Mucosa of rectum (tissue), 2 donors: Measurements from ENCODE around the gene ME3.
A peak's percentile ranks its signal among the peaks of the same experiment; 100 is the strongest.

Experiments used
- H3K27ac ChIP-seq, 2 donors: one replicate each; pipeline ENCODE4 v1.7.0; 2013; ENCODE audit warnings: inconsistent platforms in 2 of 2, low read depth in 2 of 2, low read length in 2 of 2
- H3K27me3 ChIP-seq, 2 donors: one replicate each; pipeline ENCODE4 v1.7.0; 2013; ENCODE audit warnings: low read length in 2 of 2; ENCODE audit not compliant: control insufficient read depth in 2 of 2, insufficient read depth in 2 of 2
- H3K36me3 ChIP-seq, 2 donors: one replicate each; pipeline ENCODE4 v1.7.0; 2013; ENCODE audit warnings: low read length in 2 of 2; ENCODE audit not compliant: control insufficient read depth in 2 of 2, insufficient read depth in 2 of 2
- H3K4me1 ChIP-seq, 2 donors: one replicate each; pipeline ENCODE4 v1.7.0; 2013; ENCODE audit warnings: low read length in 2 of 2, mild to moderate bottlenecking in 1 of 2; ENCODE audit not compliant: control insufficient read depth in 2 of 2, insufficient read depth in 2 of 2
- H3K4me3 ChIP-seq, 2 donors: one replicate each; pipeline ENCODE4 v1.7.0; 2013; ENCODE audit warnings: low read length in 2 of 2
- H3K9ac ChIP-seq, 2 donors: one replicate each; pipeline ENCODE4 v1.7.0; 2013; ENCODE audit warnings: low read length in 2 of 2, low read depth in 1 of 2, mild to moderate bottlenecking in 1 of 2
- H3K9me3 ChIP-seq, 2 donors: one replicate each; pipeline ENCODE4 v1.7.0; 2013; ENCODE audit warnings: low read length in 2 of 2; ENCODE audit not compliant: control insufficient read depth in 2 of 2
- donor health status: healthy.
- donor health status: Normal muscosa, but diverticular disease.

The ME3 gene

DNA sequence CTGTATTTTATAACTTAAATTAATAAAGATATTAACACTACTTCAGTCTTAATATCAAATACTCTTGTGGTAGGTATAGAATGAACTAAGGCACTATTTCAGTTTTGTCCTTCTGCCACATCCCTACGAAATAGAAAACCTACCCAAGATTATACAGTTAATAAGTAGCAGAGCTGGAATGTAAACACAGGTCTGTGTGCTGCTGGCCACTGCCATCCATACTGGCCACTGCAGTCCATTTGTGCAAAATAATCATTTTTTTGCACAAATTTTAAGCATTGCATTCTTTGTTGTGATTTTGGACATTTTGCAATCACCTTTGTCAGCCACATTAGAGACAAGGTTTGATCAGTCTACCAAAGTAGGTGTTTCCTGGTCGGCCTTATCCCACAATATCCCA, 91.9 kb downstream of the ME3 start:
- Histone ChIP-seq H3K27me3 (no peaks in the 10 kb centered on the region), H3K9me3 (no peaks in the 10 kb centered on the region), H3K9ac (no peak overlapping the region), H3K36me3 (no peaks in the 10 kb centered on the region), H3K27ac (no peak overlapping the region), H3K4me3 (no peak overlapping the region), H3K4me1 (peaks cover 11 to 43% of the 10 kb centered on the region in 2 donors)

DNA sequence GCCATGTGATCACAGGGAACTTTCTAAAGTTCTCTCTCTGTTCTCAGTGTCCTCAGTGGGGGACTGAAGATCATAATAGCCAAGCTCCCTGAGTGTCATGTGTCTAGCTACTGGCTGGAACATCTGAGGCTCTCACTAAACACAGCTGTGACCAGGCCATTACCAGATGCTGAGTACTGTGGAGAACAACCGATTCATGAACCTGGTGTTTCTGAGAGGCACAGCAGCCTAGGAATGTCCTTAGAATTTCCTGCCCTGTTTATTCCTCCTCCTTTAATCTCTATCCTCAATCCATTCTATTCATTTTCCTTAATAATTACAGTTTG, 93.0 kb downstream of the ME3 start:
- Histone ChIP-seq H3K27me3 (no peaks in the 10 kb centered on the region), H3K36me3 (no peaks in the 10 kb centered on the region), H3K4me1 (peaks cover 11 to 48% of the 10 kb centered on the region in 2 donors), H3K27ac (peak overlapping the region; percentile 16 to 84), H3K9me3 (no peaks in the 10 kb centered on the region), H3K9ac (no peak overlapping the region), H3K4me3 (no peak overlapping the region)

DNA sequence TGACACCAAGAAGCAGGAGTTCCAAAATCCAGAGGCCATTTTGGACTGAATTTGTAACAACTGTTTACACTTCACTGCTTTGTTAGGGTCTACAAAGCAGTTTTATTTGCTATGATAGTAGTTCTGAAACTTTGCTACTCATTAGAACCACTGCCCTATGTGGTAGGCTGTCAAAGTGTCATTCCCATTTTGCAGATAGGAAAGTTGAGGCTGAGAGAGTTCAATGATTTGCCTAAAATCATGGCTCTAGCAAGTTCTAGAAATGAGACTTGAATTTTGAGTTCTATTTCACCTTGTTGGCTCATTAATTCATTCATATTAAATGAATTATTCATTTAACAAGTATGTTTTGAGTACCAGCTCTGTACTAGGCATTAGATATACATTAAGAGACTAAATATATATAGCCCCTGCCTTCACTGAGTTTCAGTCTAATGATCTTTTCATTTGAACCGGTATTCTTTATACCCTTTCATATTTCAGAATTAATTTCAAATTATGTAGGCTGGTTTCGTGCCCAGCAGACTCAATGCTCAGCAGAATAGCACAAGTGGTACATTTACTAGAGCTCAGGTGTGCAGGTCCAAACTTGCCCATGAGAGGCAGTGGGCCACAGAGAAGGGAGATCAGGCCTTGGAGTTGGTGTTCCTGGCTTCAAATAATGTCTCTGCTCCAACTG, 93.5 kb downstream of the ME3 start:
- H3K9me3 ChIP-seq: no peaks in the 10 kb centered on the region
- no peaks in the 10 kb centered on the region for H3K36me3 ChIP-seq
- no peaks in the 10 kb centered on the region for H3K27me3 ChIP-seq
- H3K4me1 ChIP-seq: peaks cover 11 to 48% of the 10 kb centered on the region in 2 donors
- peak overlapping the region; percentile 16 to 84 for H3K27ac ChIP-seq
- peak overlapping the region in 1 of 2 donors; percentile 12 for H3K9ac ChIP-seq
- H3K4me3 ChIP-seq: no peak overlapping the region

DNA sequence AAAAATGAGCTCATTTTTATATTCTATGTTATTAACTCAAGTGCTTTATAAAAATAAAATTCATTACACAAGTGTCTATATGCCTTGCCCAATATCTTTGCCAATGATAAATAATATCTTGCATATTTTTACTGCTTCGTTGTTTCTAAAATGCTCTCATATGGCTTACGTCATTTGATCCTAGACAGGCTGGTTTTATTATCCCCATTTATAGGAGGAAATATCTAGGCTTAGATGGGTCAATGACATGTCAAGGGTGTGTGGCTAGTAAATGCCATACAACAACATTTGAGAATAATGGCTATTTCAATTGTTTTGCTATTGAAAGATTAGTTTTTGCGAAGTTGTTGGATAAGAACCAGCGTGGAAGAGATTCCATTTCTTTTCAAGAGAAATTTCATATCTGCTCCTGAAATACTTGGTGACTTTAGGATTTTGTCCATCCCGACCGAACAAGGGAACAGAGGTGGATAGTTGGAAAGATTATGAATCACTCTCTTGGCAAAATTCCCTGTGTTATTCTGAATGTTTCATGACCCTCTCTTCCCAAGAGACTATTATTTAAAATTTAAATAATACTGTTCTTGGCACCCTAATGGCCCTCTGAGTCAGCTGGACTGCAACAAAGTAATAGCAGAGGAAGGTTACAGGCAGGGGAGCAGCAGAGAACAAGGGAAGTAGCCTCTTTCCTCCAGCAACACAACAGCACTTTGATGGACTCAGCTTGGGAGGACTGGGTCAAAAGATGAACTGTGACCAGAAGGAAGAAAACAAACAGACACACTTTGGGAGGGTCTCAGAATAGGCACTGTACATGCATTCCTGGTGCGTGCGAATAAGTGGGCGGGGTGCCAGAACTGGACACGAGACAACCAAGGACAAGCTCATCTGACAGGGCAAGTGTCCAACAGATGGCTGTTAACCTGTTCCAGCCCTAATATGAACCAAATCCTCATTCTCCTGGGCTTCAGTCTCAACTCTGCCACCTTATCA, 94.5 kb downstream of the ME3 start:
- peak overlapping the region; percentile 16 to 84 for H3K27ac ChIP-seq
- peak overlapping the region in 1 of 2 donors; percentile 12 for H3K9ac ChIP-seq
- no peaks in the 10 kb centered on the region for H3K27me3 ChIP-seq
- no peaks in the 10 kb centered on the region for H3K9me3 ChIP-seq
- H3K36me3 ChIP-seq: no peaks in the 10 kb centered on the region
- no peak overlapping the region for H3K4me3 ChIP-seq
- peaks cover 11 to 41% of the 10 kb centered on the region in 2 donors for H3K4me1 ChIP-seq

DNA sequence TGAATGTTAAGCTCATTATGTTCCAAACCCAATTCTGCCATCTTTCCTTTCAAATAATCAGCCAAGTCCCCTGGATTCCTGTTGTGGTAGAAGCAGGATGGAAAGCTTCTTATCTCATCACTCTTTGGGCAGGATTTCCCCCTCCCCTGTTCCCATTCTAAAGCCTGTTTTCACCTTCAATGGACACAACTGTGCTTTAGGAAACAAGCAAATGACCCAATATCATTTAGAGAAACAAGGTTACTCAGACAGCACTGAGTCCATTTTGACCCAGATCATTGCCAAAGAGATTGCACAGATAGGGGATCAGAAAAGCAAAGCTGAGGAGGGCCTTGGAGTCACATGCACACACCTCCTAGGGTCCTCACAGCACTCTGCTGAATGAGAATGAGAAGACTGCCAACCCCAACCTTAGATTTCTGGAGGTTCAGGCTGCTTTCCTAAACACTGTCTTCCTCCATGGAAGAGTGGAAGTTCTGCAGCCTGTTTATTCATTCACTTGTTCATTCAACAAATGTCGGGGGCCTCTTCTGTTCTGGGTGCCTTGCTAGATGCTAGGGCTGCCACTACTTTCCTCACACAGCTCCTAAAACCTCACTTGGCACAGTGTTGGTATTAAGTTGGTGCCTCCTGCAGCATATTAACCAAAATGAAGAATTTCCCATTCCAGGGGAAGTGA, 95.3 kb downstream of the ME3 start:
- peak overlapping the region in 1 of 2 donors; percentile 34 for H3K9ac ChIP-seq
- H3K4me3 ChIP-seq: no peak overlapping the region
- no peaks in the 10 kb centered on the region for H3K9me3 ChIP-seq
- H3K4me1 ChIP-seq: peaks cover 8 to 37% of the 10 kb centered on the region in 2 donors
- peak overlapping the region in 1 of 2 donors; percentile 84 for H3K27ac ChIP-seq
- H3K27me3 ChIP-seq: no peaks in the 10 kb centered on the region
- no peaks in the 10 kb centered on the region for H3K36me3 ChIP-seq

DNA sequence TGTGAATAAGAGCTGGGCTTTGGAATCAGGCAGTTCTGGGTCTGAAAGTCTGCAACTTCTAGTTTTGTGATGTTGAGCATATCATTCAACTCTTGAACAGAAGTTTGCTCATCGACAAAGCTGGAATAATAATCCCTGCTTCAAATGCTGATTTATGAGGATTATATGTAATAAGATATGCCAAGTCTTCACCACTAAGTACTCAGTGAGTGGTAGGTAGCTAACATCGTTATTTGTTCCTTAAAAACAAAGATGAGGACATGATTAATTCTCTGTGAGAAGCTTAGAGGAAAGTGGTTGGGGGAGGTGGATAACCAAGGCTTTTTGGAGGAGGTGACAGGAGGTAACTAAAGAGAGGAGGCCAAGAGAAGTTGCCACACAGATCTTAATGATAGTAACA, 96.5 kb downstream of the ME3 start:
- Histone ChIP-seq H3K9me3 (no peaks in the 10 kb centered on the region), H3K36me3 (no peaks in the 10 kb centered on the region), H3K4me1 (peaks cover 7 to 37% of the 10 kb centered on the region in 2 donors), H3K27ac (no peak overlapping the region), H3K9ac (no peak overlapping the region), H3K27me3 (no peaks in the 10 kb centered on the region), H3K4me3 (no peak overlapping the region)

DNA sequence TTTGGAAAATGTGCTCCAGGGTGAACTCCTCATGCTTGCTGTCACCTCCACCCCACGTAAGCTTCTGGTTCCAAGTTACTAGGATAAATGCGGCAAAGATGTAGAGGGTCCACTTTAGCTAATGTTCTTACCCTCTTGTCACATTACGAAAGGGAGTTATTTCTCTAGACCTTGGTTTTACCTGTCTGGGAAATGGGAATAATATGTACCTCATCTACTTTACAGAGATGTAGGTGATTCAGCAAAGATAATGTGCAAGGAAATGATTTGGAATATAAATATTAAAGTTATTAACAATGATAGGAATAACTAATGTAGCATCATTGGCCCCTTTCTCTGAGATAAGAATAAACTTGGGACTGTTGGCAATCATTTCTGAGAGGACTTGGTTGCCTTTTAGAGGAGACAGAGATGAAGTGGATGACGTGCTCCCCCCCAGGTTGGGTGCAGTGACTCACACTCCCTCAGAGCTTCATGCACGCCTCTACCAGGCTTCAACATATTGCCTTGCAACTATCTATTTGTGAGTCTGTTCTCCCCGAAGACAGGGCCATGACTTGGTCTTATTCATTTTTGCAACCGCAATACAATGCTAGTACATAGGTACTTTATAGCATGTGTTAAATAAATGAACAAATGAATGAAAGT, 97.1 kb downstream of the ME3 start:
- Histone ChIP-seq H3K27ac (peak overlapping the region in 1 of 2 donors; percentile 17), H3K4me1 (peaks cover 9 to 38% of the 10 kb centered on the region in 2 donors), H3K27me3 (no peaks in the 10 kb centered on the region), H3K9me3 (no peaks in the 10 kb centered on the region), H3K4me3 (no peak overlapping the region), H3K9ac (no peak overlapping the region), H3K36me3 (no peaks in the 10 kb centered on the region)

DNA sequence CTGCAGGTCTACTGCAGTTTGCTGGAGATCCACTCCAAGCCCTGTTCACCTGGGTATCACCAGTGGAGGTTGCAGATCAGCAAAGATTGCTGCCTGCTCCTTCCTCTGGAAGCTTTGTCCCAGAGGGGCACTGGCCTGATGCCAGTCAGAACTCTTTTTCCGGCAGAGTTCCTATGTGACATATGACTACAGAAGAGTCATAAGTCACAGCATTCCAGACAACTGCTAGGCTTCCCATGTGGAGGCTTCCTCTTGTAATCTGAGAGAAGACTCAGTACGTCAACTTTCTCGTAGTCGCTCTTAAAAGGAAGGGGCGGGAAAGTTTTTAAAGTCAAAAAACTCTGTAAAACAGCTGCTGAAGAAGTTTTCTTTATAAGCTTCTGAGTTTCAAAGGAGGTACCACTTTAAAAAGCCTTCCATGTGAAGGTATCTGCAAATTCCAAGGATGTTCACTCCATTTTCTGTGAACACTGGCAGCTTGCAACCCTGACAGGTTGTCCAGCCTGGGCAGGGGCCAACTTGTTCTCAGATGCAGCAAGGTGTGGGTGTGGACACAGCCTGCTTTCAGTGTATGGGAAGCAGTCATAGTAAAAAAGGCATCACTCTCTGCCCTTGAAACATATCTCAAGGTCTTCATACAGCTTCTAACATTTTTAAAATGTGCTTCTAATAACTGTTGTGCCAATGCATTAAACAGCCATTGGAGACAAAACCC, 97.8 kb downstream of the ME3 start:
- H3K9me3 ChIP-seq: no peaks in the 10 kb centered on the region
- no peaks in the 10 kb centered on the region for H3K27me3 ChIP-seq
- peaks cover 9 to 43% of the 10 kb centered on the region in 2 donors for H3K4me1 ChIP-seq
- H3K4me3 ChIP-seq: no peak overlapping the region
- peak overlapping the region in 1 of 2 donors; percentile 17 for H3K27ac ChIP-seq
- H3K9ac ChIP-seq: no peak overlapping the region
- no peaks in the 10 kb centered on the region for H3K36me3 ChIP-seq

DNA sequence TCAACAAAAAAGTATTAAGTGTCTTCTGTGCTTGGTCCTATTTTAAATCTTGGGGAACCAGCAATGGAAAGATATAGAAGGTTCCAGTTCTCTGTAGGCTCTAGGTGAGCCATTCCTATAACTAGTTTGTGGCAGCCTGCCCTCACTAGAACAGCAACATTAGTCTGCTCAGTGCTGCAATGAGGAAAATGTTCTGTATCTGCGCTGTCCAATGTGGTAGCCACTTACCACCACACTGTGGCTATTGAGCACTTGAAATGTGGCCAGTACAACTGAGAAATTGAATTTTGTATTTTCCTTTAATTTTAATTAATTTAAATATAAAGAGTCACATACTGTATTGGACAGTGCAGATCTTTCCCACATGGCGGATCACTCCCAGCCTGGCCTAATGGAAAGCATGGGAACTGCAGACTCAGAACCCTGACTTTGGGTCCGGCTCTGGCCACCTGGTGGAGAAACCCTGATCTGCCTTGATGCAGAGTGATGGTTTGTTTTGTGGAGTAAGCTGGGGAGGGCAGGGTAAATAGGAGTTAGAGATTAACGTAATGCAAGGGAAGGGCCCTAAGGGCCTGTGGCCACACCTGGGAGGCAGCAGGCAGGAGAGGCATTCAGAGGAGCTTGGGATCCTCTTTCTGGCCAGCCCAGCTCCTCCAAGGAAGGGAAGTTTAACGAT, 101.0 kb downstream of the ME3 start:
- H3K4me3 ChIP-seq: no peak overlapping the region
- H3K27ac ChIP-seq: peak overlapping the region in 1 of 2 donors; percentile 54
- H3K36me3 ChIP-seq: no peaks in the 10 kb centered on the region
- H3K9me3 ChIP-seq: no peaks in the 10 kb centered on the region
- peaks cover 3 to 23% of the 10 kb centered on the region in 2 donors for H3K4me1 ChIP-seq
- peak overlapping the region in 1 of 2 donors; percentile 3 for H3K9ac ChIP-seq
- no peaks in the 10 kb centered on the region for H3K27me3 ChIP-seq
